SHP77 treated with DMSO at 0.1 percent for 48 hours (cell line): ENCODE results near the gene ZMYND11.

Experiments used
- DNase-seq: peaks from one replicate; lab custom pipeline; 2025; lab: John Stamatoyannopoulos, UW

Gene ZMYND11

GRCh38 chr10:135132-135600 lies at the start of gene ZMYND11:
ZMYND11 (plus strand) TSS chr10:135455; CDS start chr10:180013, 44,558 bp downstream.
- DNase-seq = no peak

- DNase-seq = no peak
These were observed 49.2 kb upstream of the ZMYND11 start for GRCh38 chr10:86031-86430.

- DNase-seq = no peak
These were observed 47.8 kb upstream of the ZMYND11 start for GRCh38 chr10:87177-88080.

- DNase-seq = no peak
These were observed 47.0 kb upstream of the ZMYND11 start for GRCh38 chr10:88253-88652.

GRCh38 chr10:89248-89647 lies 46.0 kb upstream of the ZMYND11 start:
- DNase-seq = no peak

GRCh38 chr10:90161-90560 lies 45.1 kb upstream of the ZMYND11 start:
- no peak for DNase-seq

GRCh38 chr10:91313-91712 lies 43.9 kb upstream of the ZMYND11 start:
- DNase-seq = no peak

GRCh38 chr10:92153-92552 lies 43.1 kb upstream of the ZMYND11 start:
- no peak for DNase-seq

- DNase-seq = no peak
These were observed 42.4 kb upstream of the ZMYND11 start for GRCh38 chr10:92846-93245.

- DNase-seq = no peak
These were observed 40.6 kb upstream of the ZMYND11 start for GRCh38 chr10:94613-95012.

GRCh38 chr10:95356-96115 lies 39.7 kb upstream of the ZMYND11 start:
- no peak for DNase-seq

GRCh38 chr10:96466-96865 lies 38.8 kb upstream of the ZMYND11 start:
- DNase-seq = no peak

GRCh38 chr10:104416-104815 lies 30.8 kb upstream of the ZMYND11 start:
- no peak for DNase-seq

- peak; percentile 45 for DNase-seq
These were observed 30.2 kb upstream of the ZMYND11 start for GRCh38 chr10:104862-105565.

GRCh38 chr10:105806-106205 lies 29.4 kb upstream of the ZMYND11 start:
- no peak for DNase-seq

GRCh38 chr10:106740-107139 lies 28.5 kb upstream of the ZMYND11 start:
- no peak for DNase-seq

GRCh38 chr10:112246-112645 lies 23.0 kb upstream of the ZMYND11 start:
- DNase-seq = no peak

- no peak for DNase-seq
These were observed 10.4 kb upstream of the ZMYND11 start for GRCh38 chr10:124874-125273.

- no peak for DNase-seq
These were observed 7.4 kb upstream of the ZMYND11 start for GRCh38 chr10:127612-128432.

GRCh38 chr10:129810-130209 lies 5.4 kb upstream of the ZMYND11 start:
- DNase-seq = no peak
